HEK293T (cell line): ENCODE data around the gene PKNOX2.
A peak's percentile ranks its signal among the peaks of the same experiment; 100 is the strongest.

ENCODE experiments used
- CTCF ChIA-PET: fragments of 350-600 bp; formaldehyde crosslinking; extraction: SDS; loops from one replicate; lab custom pipeline; 2021; ENCODE audit warnings: antibody characterized with exemption, inconsistent platforms; lab: Yijun Ruan, JAX
- POLR2A ChIA-PET: fragments of 350-600 bp; formaldehyde crosslinking; extraction: SDS; loops from one replicate; lab custom pipeline; 2020; ENCODE audit warnings: antibody characterized with exemption, inconsistent platforms; lab: Yijun Ruan, JAX
- DNase-seq: peaks from one replicate; pipeline ENCODE4 v3.0.0; 2012; ENCODE audit warnings: mixed read lengths; ENCODE audit errors: extremely low spot score
- ARNT ChIP-seq: fragments of 450-650 bp; IDR thresholded peaks from 2 replicates; pipeline ENCODE4 v1.6.1; 2017; ENCODE audit warnings: mild to moderate bottlenecking
- BHLHE40 ChIP-seq: fragments of 450-650 bp; IDR thresholded peaks from 2 replicates; pipeline ENCODE4 v1.6.1; 2016; ENCODE audit warnings: mild to moderate bottlenecking, moderate library complexity, borderline replicate concordance
- CTBP1 ChIP-seq: fragments of 450-650 bp; IDR thresholded peaks from 2 replicates; pipeline ENCODE4 v1.6.1; 2016; ENCODE audit warnings: borderline replicate concordance
- ELF4 ChIP-seq: fragments of 450-650 bp; IDR thresholded peaks from 2 replicates; pipeline ENCODE4 v1.6.1; 2017; ENCODE audit warnings: antibody characterized with exemption
- FOXA1 ChIP-seq: fragments of 450-650 bp; IDR thresholded peaks from 2 replicates; pipeline ENCODE4 v1.6.1; 2016; ENCODE audit warnings: mild to moderate bottlenecking
- FOXK2 ChIP-seq: fragments of 450-650 bp; IDR thresholded peaks from 2 replicates; pipeline ENCODE4 v1.6.1; 2016; ENCODE audit warnings: mild to moderate bottlenecking
- FOXM1 ChIP-seq: fragments of 450-650 bp; IDR thresholded peaks from 2 replicates; pipeline ENCODE4 v1.6.1; 2017; ENCODE audit warnings: mild to moderate bottlenecking, borderline replicate concordance
- HDGF ChIP-seq: fragments of 450-650 bp; IDR thresholded peaks from 2 replicates; pipeline ENCODE4 v1.6.1; 2017; ENCODE audit warnings: antibody characterized with exemption, borderline replicate concordance
- L3MBTL2 ChIP-seq: fragments of 450-650 bp; conservative IDR thresholded peaks from 2 replicates; pipeline ENCODE4 v1.6.1; 2016; ENCODE audit warnings: mild to moderate bottlenecking
- LEF1 ChIP-seq: fragments of 450-650 bp; IDR thresholded peaks from 2 replicates; pipeline ENCODE4 v1.6.1; 2017; ENCODE audit warnings: mild to moderate bottlenecking, borderline replicate concordance
- NFRKB ChIP-seq: fragments of 450-650 bp; IDR thresholded peaks from 2 replicates; pipeline ENCODE4 v1.6.1; 2016; ENCODE audit warnings: mild to moderate bottlenecking, moderate library complexity
- SP1 ChIP-seq: fragments of 450-650 bp; IDR thresholded peaks from 2 replicates; pipeline ENCODE4 v1.6.1; 2017
- SUZ12 ChIP-seq: fragments of 450-650 bp; IDR thresholded peaks from 2 replicates; pipeline ENCODE4 v1.6.1; 2016; ENCODE audit warnings: mild to moderate bottlenecking
- TARDBP ChIP-seq: fragments of 450-650 bp; IDR thresholded peaks from 2 replicates; pipeline ENCODE4 v1.6.1; 2016
- ZNF384 ChIP-seq: fragments of 450-650 bp; IDR thresholded peaks from 2 replicates; pipeline ENCODE4 v1.6.1; 2016
- TF ChIP-seq, protein P1 (sequence below): fragments of 450-650 bp; IDR thresholded peaks from 2 replicates; pipeline ENCODE4 v1.6.1; 2016

PKNOX2 gene

DNA sequence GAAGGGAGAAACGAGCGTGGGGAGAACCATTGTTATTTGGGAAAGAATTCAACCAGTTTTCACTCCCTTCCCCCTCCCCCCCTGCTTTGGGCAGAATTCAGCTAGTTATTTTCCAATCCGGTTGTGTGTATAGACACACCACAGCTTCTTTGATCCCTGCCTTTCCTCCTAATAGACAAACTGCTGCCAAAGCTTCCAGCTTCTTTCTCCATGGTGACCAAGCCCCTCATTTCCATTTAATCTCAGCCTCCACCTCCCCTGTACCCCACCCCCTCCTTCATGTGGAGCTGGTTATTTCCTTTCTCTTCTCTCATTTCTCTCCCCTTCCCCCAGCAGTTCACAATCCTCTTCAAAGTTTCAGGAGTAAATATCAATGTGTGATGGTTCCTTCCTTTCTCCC lies 24.8 kb upstream of the PKNOX2 start:
- TF ChIP-seq, protein P1, sequence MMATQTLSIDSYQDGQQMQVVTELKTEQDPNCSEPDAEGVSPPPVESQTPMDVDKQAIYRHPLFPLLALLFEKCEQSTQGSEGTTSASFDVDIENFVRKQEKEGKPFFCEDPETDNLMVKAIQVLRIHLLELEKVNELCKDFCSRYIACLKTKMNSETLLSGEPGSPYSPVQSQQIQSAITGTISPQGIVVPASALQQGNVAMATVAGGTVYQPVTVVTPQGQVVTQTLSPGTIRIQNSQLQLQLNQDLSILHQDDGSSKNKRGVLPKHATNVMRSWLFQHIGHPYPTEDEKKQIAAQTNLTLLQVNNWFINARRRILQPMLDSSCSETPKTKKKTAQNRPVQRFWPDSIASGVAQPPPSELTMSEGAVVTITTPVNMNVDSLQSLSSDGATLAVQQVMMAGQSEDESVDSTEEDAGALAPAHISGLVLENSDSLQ, result no peak
- no peak for TF ChIP-seq ARNT
- no peak for TF ChIP-seq L3MBTL2
- no peak for TF ChIP-seq HDGF
- TF ChIP-seq BHLHE40, result no peak
- no peak for TF ChIP-seq FOXA1
- TF ChIP-seq TARDBP, result no peak
- TF ChIP-seq CTBP1, result no peak
- TF ChIP-seq SP1, result no peak
- no peak for TF ChIP-seq ELF4
- no peak for TF ChIP-seq LEF1
- no peak for TF ChIP-seq FOXK2
- no peak for TF ChIP-seq SUZ12
- no peak for TF ChIP-seq ZNF384
- ChIA-PET POLR2A (interaction anchor here (1.9 kb wide), 1 partner anchor 28 kb away, joined by 7 read pairs; the partner anchor contains the start of gene TMEM218), CTCF (interaction anchor here (1.1 to 1.3 kb wide), 2 partner anchors 17 to 48 kb away, joined by 3 to 6 read pairs; no protein-coding TSS in a partner anchor)
- DNase-seq, result no peak

DNA sequence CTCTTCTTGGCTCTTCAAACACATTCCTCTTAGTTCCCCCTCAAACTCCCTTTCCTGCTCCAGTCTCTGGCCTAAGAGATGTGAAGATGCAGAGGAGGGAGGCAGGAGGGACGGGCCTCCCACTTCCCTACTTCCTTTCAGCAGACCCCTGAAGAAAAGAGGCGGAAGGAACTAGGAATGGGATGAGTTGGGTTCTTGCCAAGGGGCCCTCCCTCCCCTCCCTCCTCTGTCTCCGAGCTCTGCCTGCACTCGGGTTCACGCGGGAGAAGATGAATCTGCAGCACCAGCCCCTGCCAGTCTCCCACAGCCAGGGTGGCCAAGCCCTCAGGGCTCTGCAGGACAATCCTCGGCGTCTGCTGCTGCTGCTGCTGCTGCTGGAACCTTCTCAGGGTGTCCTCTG lies 24.3 kb upstream of the PKNOX2 start:
- no peak for TF ChIP-seq FOXK2
- no peak for TF ChIP-seq HDGF
- TF ChIP-seq NFRKB, result no peak
- no peak for TF ChIP-seq L3MBTL2
- no peak for TF ChIP-seq ZNF384
- TF ChIP-seq CTBP1, result no peak
- TF ChIP-seq ELF4, result no peak
- TF ChIP-seq FOXM1, result no peak
- TF ChIP-seq TARDBP, result no peak
- no peak for TF ChIP-seq BHLHE40
- TF ChIP-seq ARNT, result no peak
- TF ChIP-seq, protein P1, result no peak
- TF ChIP-seq FOXA1, result no peak
- TF ChIP-seq SUZ12, result no peak
- no peak for TF ChIP-seq LEF1
- no peak for TF ChIP-seq SP1
- CTCF ChIA-PET, result interaction anchor here (0.9 to 1.3 kb wide), 3 partner anchors 17 to 283 kb away, joined by 3 to 6 read pairs (median 4); no protein-coding TSS in a partner anchor
- DNase-seq, result no peak
- POLR2A ChIA-PET, result interaction anchor here (1.1 to 1.9 kb wide), 2 partner anchors 29 to 187 kb away, joined by 3 to 7 read pairs; partner anchors contain the start of genes CCDC15 and TMEM218

DNA sequence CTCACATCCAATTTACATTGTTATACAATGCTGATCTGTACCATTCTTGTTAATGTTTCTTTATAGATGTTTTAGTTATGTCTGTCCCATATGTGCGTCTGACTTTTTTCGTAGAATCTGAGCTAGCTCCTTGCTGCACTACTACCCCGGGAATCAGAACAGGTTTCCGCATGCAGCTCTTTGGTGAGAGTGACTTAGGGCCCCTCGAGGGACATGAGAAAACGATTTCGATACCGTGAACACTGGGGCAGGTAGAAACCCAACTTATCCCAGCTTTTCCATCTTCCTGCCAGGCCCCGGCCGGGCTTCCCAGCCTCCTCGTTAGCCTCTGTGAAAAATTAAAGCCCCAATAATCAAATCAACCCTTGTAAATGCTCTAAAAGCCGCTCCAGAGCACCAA lies 23.4 kb upstream of the PKNOX2 start:
- POLR2A ChIA-PET, result interaction anchor here (1.1 to 2.0 kb wide), 4 partner anchors 30 to 265 kb away, joined by 3 to 7 read pairs (median 4); partner anchors contain the start of genes CCDC15 and TMEM218

DNA sequence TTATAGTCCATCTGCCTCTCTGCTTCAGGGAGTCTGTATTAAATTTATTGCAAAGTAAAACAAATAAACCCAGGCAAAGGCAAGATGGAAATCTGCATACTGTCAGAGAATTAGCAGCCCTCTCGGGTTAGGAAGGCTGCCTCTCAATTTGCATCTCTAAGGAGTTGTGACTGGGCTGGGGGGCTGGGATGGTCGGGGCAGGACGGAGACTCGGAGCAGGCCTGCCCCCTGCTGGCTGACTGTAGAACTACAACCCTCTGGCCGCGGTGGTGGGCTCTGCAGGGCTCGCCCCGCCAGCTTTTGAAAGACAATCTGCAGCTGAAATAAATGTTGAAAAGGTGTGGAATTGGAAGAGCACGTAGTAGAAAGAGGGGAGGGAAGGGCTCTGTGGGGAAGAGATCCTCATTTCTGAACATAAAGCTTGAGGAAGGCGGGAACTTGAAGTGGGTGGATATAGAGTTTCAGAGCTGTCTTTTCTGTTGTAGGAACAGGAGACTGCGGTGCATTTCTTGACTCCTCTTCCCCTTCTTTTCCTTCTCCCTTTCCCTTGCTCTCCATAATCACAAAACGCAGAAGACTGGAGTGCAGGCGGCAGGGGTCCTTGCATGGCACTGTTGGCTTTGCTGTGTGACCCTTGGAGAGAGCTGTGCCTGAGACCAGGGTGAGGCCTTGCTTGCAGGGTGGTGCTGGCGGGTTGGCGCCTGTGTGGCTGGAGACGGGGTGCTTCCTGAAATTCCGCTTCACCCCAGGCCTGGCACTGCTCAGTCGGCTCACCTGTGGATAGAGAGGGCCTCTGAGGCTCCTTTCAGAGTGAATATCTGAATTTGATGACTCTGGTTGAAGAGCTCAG lies 22.6 kb upstream of the PKNOX2 start:
- ChIA-PET POLR2A (interaction anchor here (1.2 to 2.0 kb wide), 3 partner anchors 23 to 266 kb away, joined by 3 to 6 read pairs (median 5); partner anchors contain the start of gene TMEM218), CTCF (interaction anchor here (0.6 to 1.6 kb wide), 16 partner anchors 12 to 287 kb away, joined by 3 to 20 read pairs (median 4); partner anchors contain the start of gene HEPACAM)
- peak; percentile 87 for DNase-seq
- TF ChIP-seq HDGF (no peak), SUZ12 (no peak), CTBP1 (no peak), TARDBP (no peak), NFRKB (no peak), FOXA1 (no peak), ZNF384 (no peak), ARNT (no peak), FOXK2 (no peak), ELF4 (no peak), LEF1 (no peak), FOXM1 (no peak), L3MBTL2 (no peak)
- TF ChIP-seq, protein P1, result no peak

More for the DNA sequence above, 23.4 kb upstream of the PKNOX2 start:
- CTCF ChIA-PET, result interaction anchor here (0.9 to 1.6 kb wide), 6 partner anchors 28 to 288 kb away, joined by 3 to 20 read pairs (median 4); no protein-coding TSS in a partner anchor
- TF ChIP-seq ZNF384, result no peak
- no peak for TF ChIP-seq NFRKB
- DNase-seq, result no peak

DNA sequence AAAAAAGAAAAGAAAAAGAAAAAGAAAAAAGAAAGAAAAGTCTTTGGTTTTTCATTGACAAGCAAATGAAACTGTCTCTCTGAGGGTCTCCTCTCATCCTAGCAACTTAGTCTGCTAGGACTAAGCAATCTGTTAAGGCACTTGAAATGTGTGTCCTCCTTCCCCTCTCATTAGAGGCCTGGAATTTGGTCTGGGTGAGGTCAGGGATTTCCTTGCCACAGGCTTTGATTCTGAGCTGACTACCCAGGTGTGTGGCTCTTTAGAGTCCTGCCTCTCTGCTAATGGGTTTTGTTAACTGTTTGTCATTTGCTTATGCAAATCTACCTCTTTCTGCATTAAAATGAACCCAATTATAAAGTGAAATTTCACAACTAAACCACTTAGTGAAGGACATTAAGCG lies 18.3 kb upstream of the PKNOX2 start:
- CTCF ChIA-PET, result no interaction called here
- POLR2A ChIA-PET, result no interaction called here
- TF ChIP-seq FOXM1 (no peak), LEF1 (no peak), HDGF (no peak), FOXA1 (no peak), SP1 (no peak), ZNF384 (no peak), ARNT (no peak), FOXK2 (no peak), L3MBTL2 (no peak), NFRKB (no peak), TARDBP (no peak), ELF4 (no peak), CTBP1 (no peak), BHLHE40 (no peak), SUZ12 (no peak)
- TF ChIP-seq, protein P1, result no peak
- no peak for DNase-seq
